Neural progenitor cell (in vitro differentiated cells): ENCODE measurements around the gene HBD.

ENCODE experiments used
- CTCF ChIP-seq: fragments of 200-600 bp; sonication (generic); IDR thresholded peaks from 2 replicates; pipeline ENCODE4 v1.5.1; 2017; ENCODE audit warnings: antibody characterized with exemption, mild to moderate bottlenecking
- EZH2phosphoT487 ChIP-seq: fragments of 200-600 bp; sonication (generic); IDR thresholded peaks from 2 replicates; pipeline ENCODE4 v1.6.1; 2017; ENCODE audit warnings: antibody characterized with exemption

DNA sequence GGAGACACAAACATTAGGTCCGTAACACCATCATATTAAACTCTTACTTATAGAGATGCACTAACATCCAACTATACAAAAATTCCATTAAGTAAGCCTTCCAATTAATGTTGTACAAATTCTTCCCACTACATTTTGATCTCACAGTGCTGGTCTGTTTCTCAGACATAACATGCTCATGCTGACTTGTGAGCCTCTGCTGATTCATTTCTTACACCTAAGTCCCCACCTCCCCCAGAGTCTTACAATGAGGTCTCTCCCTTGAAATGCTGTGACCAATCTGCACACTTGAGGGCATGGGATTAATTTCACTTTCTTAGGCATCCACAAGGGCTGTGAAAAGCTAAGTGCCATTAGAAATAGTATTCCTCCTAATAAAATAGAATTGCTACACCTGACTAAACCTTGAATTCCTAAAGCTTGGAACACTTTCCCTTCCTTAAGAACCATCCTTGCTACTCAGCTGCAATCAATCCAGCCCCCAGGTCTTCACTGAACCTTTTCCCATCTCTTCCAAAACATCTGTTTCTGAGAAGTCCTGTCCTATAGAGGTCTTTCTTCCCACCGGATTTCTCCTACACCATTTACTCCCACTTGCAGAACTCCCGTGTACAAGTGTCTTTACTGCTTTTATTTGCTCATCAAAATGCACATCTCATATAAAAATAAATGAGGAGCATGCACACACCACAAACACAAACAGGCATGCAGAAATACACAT is 13.3 kb upstream of the HBD start:
- TF ChIP-seq CTCF: no peak
- no peak for TF ChIP-seq EZH2phosphoT487
